ENCODE measurements around the gene RIMS1.

GRCh38 chr6:71977884-71978283, 91.5 kb downstream of the RIMS1 start:
- no peak for TF ChIP-seq CTCF (IDR thresholded peaks at IDR 0.05)
- TF ChIP-seq EZH2 (IDR thresholded peaks at IDR 0.05; ENCODE audit: borderline replicate concordance, insufficient read depth, low read depth, low read length, poor library complexity, severe bottlenecking), result no peak

Measured in B cell (primary cell).